GM18861 (cell line): ENCODE data around the gene FEN1.

Experiments
- ATAC-seq: cut with Tn5 transposase; IDR thresholded peaks from one replicate; pipeline ENCODE4 v1.9.1; 2021; ENCODE audit not compliant: unreplicated experiment

FEN1 gene

DNA sequence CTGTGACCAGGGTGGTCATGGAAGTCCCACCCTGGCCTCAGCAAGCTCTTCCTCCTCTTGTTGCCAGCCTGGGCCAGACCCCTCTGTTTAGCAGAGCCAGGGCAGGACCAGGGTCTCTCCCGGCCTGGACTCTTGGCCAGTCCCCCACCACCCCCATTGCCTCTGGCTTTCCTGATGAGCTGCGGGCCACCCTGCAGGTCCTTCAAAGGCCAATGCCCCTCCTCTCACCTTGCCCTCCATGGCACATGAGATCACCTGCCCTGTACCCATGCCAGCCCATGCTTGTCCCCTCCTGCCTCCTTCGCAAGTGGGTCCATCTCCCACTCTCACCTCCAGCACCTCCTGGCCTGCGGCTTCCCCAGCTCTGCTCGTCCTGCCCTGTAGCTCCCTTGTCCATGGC, 45.8 kb downstream of the FEN1 start:
- no peak for ATAC-seq

GRCh38 chr11:61838921-61839320, 46.2 kb downstream of the FEN1 start:
- no peak for ATAC-seq

DNA sequence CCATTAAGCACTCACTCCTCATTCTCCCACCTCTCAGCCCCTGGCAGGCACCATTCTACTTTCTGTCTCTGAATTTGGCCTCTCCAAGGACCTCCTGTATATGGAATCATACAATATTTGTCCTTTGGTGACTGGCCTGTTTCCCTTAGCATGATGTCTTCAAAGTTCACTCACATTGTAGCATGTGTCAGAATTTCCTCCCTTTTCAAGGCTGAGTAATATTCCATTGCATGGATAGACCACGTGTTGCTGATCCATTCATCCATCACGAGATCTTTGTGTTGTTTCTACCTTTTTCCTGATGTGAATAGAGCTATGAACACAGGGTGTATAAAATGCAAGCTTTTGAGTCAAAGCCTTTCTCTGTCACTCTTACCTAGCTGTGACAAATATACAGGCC, 47.0 kb downstream of the FEN1 start:
- no peak for ATAC-seq

GRCh38 chr11:61840371-61840770, 47.7 kb downstream of the FEN1 start:
- ATAC-seq: no peak

DNA sequence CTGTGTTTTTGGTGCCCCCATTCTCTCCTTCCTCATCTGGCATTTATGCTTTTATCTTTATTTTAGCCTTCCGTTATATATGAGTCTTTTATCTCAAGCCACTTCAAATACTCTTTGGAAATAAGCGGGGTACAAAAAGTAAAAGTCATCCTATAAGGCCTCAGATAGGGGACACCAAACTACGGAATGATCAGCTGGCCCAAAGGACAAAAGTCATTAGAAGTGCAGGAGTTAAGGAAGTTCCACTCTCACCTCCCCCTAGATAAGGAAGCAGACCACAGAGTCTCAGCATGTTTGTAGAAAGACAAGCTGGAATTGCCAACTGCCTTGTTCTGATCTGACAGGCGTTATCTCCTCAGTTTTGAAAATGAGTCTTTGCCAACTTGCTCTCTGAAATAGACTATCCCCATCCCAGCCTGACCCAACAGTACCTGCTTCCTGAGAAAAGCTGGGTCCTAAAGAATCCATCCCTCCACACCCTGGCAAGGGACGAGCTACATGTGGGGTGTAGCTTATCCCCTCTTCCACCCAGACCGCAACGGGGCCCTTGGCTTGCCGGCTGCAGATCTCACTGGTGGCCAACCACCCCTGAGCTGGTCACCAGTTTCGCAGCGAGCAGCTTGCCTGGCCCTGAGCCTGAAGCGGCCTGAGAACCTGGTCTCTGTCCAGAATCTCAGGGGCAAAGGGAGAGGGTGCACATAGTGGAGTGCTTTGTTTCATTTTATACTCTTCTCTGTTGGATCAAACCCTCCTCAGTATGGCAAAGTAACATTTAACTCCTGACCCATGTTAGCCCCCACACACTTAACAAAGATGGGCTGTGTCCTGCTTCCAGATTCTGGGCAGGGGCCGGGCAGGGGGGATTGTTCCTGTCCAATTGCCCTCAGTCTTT, 49.2 kb downstream of the FEN1 start:
- ATAC-seq: no peak

GRCh38 chr11:61842528-61842820, 49.8 kb downstream of the FEN1 start:
- ATAC-seq: no peak

DNA sequence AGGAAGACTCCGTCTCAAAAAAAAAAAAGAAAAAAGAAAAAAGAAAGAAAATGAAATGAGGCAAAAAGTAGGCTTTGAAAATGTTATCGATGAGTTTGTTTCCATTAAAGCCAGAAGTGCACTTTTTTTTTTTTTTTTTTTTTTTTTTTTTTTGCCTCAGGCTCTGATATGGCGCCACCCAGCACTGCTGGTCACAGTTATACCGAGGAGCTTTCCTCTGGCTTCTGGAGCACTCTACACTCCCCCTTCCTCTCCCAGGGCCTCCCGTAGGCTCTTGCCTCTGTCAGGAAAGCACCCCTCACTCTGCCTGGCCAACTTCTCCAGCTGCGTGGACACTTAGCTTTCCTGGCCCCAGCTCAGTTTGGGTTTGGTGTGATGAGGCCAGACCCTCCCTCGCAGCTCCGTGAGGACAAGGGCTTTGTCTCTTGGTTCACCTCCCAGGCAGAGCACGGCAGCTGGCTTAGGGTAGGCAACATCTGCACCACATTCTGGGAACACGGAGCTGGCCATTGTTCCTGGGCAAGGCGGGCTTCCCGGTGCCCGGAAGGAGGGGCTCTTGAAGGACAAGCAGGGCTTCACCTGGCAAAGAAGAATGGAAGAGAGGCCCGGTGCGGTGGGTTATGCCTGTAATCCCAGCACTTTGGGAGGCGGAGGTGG, 52.3 kb downstream of the FEN1 start:
- ATAC-seq: no peak

- ATAC-seq: no peak
Measured at GRCh38 chr11:61846362-61847020, 53.8 kb downstream of the FEN1 start.
